Hematopoietic multipotent progenitor cell treated with erythropoietin and hydrocortisone succinate and interleukin-3 and kit ligand, for 4 days (in vitro differentiated cells): Measurements from ENCODE around the gene ABLIM2.

ENCODE experiments used
- DNase-seq: peaks from one replicate; pipeline ENCODE4 v3.0.0-alpha.2; 2015

Gene ABLIM2

GRCh38 chr4:7917669-7918068 lies 240.9 kb downstream of the ABLIM2 start:
- no peak for DNase-seq

- DNase-seq = no peak
These were observed 242.8 kb downstream of the ABLIM2 start for GRCh38 chr4:7915875-7916242.
